ENCODE data around the gene SLC6A18.
"Not testable (repeated sequence)": the region's sequence is repeated elsewhere in the genome, so short reads cannot be mapped to it uniquely, and the experiment has no call there.

Gene SLC6A18

GRCh38 chr5:1276930-1277329, 51.7 kb downstream of the SLC6A18 start:
- no peak for DNase-seq (ENCODE audit: low read depth)

- no peak for DNase-seq (ENCODE audit: low read depth)
Observed at GRCh38 chr5:1277331-1277730, 52.1 kb downstream of the SLC6A18 start.

GRCh38 chr5:1277781-1278180, 52.6 kb downstream of the SLC6A18 start:
- DNase-seq (ENCODE audit: low read depth): no peak

- DNase-seq (ENCODE audit: low read depth): no peak
Observed at GRCh38 chr5:1278216-1278615, 53.0 kb downstream of the SLC6A18 start.

GRCh38 chr5:1278656-1279442, 53.7 kb downstream of the SLC6A18 start:
- DNase-seq (ENCODE audit: low read depth): no peak

GRCh38 chr5:1279443-1280151, 54.4 kb downstream of the SLC6A18 start:
- DNase-seq (ENCODE audit: low read depth): no peak

- DNase-seq (ENCODE audit: low read depth): no peak
Observed at GRCh38 chr5:1280177-1281037, 55.2 kb downstream of the SLC6A18 start.

- no peak for DNase-seq (ENCODE audit: low read depth)
Observed at GRCh38 chr5:1281038-1281882, 56.1 kb downstream of the SLC6A18 start.

- DNase-seq (ENCODE audit: low read depth): no peak
Observed at GRCh38 chr5:1282131-1282992, 57.2 kb downstream of the SLC6A18 start.

- DNase-seq (ENCODE audit: low read depth): not testable (repeated sequence)
Observed at GRCh38 chr5:1282993-1283728, 58.0 kb downstream of the SLC6A18 start.

GRCh38 chr5:1283729-1284041, 58.5 kb downstream of the SLC6A18 start:
- DNase-seq (ENCODE audit: low read depth): not testable (repeated sequence)

- not testable (repeated sequence) for DNase-seq (ENCODE audit: low read depth)
Observed at GRCh38 chr5:1284336-1284970, 59.3 kb downstream of the SLC6A18 start.

GRCh38 chr5:1285141-1285540, 60.0 kb downstream of the SLC6A18 start:
- no peak for DNase-seq (ENCODE audit: low read depth)

GRCh38 chr5:1285883-1286291, 60.7 kb downstream of the SLC6A18 start:
- no peak for DNase-seq (ENCODE audit: low read depth)

- DNase-seq (ENCODE audit: low read depth): no peak
Observed at GRCh38 chr5:1288439-1289335, 63.5 kb downstream of the SLC6A18 start.

- DNase-seq (ENCODE audit: low read depth): not testable (repeated sequence)
Observed at GRCh38 chr5:1289559-1289958, 64.4 kb downstream of the SLC6A18 start.

- DNase-seq (ENCODE audit: low read depth): not testable (repeated sequence)
Observed at GRCh38 chr5:1290956-1291355, 65.8 kb downstream of the SLC6A18 start.

- no peak for DNase-seq (ENCODE audit: low read depth)
Observed at GRCh38 chr5:1291611-1292080, 66.5 kb downstream of the SLC6A18 start.
